Vagina (tissue), 2 donors: ENCODE data around the gene WFIKKN2. TPM values are rescaled to one million over a fixed set of nuclear protein-coding genes. Genes with fewer than 3 reads are reported as not detected.

Experiments used
- DNase-seq, 2 donors: peaks; one replicate each; pipeline ENCODE4 v3.0.0-alpha.2; 2017; ENCODE audit errors: extremely low spot score in 2 of 2
- H3K27ac ChIP-seq: fragments of 200-600 bp; sonication (generic); one replicate; pipeline ENCODE4 v1.5.1; 2019
- H3K27me3 ChIP-seq: fragments of 200-600 bp; sonication (generic); one replicate; pipeline ENCODE4 v1.5.1; 2019
- H3K36me3 ChIP-seq, 2 donors: fragments of 200-600 bp; sonication (generic); one replicate each; pipeline ENCODE4 v1.5.1; 2017 to 2019
- H3K4me1 ChIP-seq: fragments of 200-600 bp; sonication (generic); one replicate; pipeline ENCODE4 v1.5.1; 2019
- H3K4me3 ChIP-seq, 2 donors: fragments of 200-600 bp; sonication (generic); 1 replicate in 1 of 2; 2 replicates in 1 of 2; pipeline ENCODE4 v1.5.1; 2016 to 2019
- H3K9me3 ChIP-seq: fragments of 200-600 bp; sonication (generic); one replicate; pipeline ENCODE4 v1.5.1; 2019
- CTCF ChIP-seq, 3 experiments: fragments of 450-650 bp in 2 of 3; fragments of 200-600 bp in 1 of 3; sonication (generic) in 1 of 3; IDR thresholded peaks; one replicate each; pipeline ENCODE4 v1.5.1; 2017 to 2019; ENCODE audit warnings: antibody characterized with exemption in 3 of 3, mild to moderate bottlenecking in 2 of 3, moderate library complexity in 2 of 3
- POLR2A ChIP-seq, 2 donors: fragments of 450-650 bp; IDR thresholded peaks; one replicate each; pipeline ENCODE4 v1.6.1; 2017; ENCODE audit warnings: antibody characterized with exemption in 2 of 2, mild to moderate bottlenecking in 2 of 2, moderate library complexity in 2 of 2
- POLR2AphosphoS5 ChIP-seq, 2 donors: sonication (generic); formaldehyde crosslinking; IDR thresholded peaks; one replicate each; pipeline ENCODE4 v1.9.0; 2017; ENCODE audit warnings: antibody characterized with exemption in 2 of 2, mild to moderate bottlenecking in 2 of 2, low read depth in 1 of 2; ENCODE audit not compliant: insufficient read depth in 1 of 2
- intact Hi-C: fragments of 100-400 bp; cut with DNase I; formaldehyde crosslinking; loops from one replicate; pipeline ENCODE4 v1.15.1; 2023
- total RNA-seq: library from RNA; depleted of rRNA; stranded (reverse); fragments of >200 nt; gene quantifications from one replicate; pipeline ENCODE4 v1.2.3, GENCODE V29; 2016

Gene WFIKKN2
- total RNA-seq, 1 donor from 2014 or later: 0.49 TPM

- intact Hi-C loops: loop anchor here (10.0 kb wide), 1 partner anchor 361 kb away; no protein-coding TSS in a partner anchor
- peak; percentile 74 to 96 for DNase-seq
- H3K27ac ChIP-seq: no peak overlapping the region
- H3K4me1 ChIP-seq: no peaks in the 10 kb centered on the region
- no peak overlapping the region for H3K4me3 ChIP-seq
- no peaks in the 10 kb centered on the region for H3K36me3 ChIP-seq
- no peaks in the 10 kb centered on the region for H3K27me3 ChIP-seq
- no peaks in the 10 kb centered on the region for H3K9me3 ChIP-seq
- no peak for TF ChIP-seq POLR2A (IDR thresholded peaks at IDR 0.05)
- TF ChIP-seq CTCF (IDR thresholded peaks at IDR 0.05): no peak
- no peak for TF ChIP-seq POLR2AphosphoS5 (IDR thresholded peaks at IDR 0.05; ENCODE audit: insufficient read depth in 1 of 2, low read depth in 1 of 2)
These were observed 10.1 kb downstream of the WFIKKN2 start for GRCh38 chr17:50845240-50846147.

DNA sequence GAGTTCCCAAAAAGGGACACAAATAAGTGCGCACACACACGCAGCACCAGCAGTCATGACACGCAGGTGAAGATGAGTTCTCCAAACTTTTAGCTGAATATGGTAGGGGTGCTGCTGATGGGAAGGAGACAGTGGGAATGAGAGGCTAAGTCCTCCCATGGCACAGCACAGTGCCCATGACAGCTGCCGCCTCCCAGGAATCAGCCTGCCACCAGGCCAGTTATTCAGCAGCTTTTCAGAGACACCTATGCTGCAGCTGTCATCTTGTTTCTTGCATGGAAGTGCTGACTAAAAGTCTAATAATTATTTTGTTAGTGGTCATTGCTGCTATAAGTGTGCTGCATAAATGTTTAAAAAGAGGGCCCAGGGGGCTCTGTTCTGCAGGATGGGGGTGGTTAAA lies 12.2 kb downstream of the WFIKKN2 start:
- H3K4me3 ChIP-seq: no peak overlapping the region
- no peaks in the 10 kb centered on the region for H3K9me3 ChIP-seq
- no peak overlapping the region for H3K27ac ChIP-seq
- TF ChIP-seq POLR2AphosphoS5 (IDR thresholded peaks at IDR 0.05; ENCODE audit: insufficient read depth in 1 of 2, low read depth in 1 of 2) (no peak), POLR2A (IDR thresholded peaks at IDR 0.05) (no peak), CTCF (IDR thresholded peaks at IDR 0.05) (no peak)
- no peaks in the 10 kb centered on the region for H3K27me3 ChIP-seq
- no peaks in the 10 kb centered on the region for H3K36me3 ChIP-seq
- intact Hi-C loops: loop anchor here (10.0 kb wide), 1 partner anchor 363 kb away; no protein-coding TSS in a partner anchor
- H3K4me1 ChIP-seq: no peaks in the 10 kb centered on the region
- DNase-seq: peak in 1 of 2 donors; percentile 62

DNA sequence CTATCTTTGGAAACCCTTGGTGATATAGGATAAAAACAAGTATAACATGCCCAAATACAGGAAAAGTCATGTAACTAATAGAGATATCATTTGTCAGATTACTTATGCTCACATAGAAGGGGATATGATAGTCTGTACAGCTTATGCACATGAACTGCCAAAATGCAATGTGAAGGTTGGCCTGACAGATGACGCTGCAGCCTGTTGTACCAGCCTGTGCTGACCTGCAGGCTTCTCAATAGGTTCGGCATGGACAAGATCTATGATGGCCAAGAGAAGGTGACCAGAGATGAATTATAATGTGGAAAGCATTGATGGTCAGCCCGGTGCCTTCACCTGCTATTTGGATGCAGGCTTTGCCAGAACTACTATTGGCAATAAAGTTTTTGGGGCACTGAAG lies 12.7 kb downstream of the WFIKKN2 start:
- Histone ChIP-seq H3K4me1 (no peaks in the 10 kb centered on the region), H3K27me3 (no peaks in the 10 kb centered on the region), H3K9me3 (no peaks in the 10 kb centered on the region), H3K4me3 (no peak overlapping the region), H3K36me3 (no peaks in the 10 kb centered on the region), H3K27ac (no peak overlapping the region)
- intact Hi-C loops: loop anchor here (10.0 kb wide), 1 partner anchor 363 kb away; no protein-coding TSS in a partner anchor
- no peak for TF ChIP-seq CTCF (IDR thresholded peaks at IDR 0.05)
- peak in 1 of 2 donors; percentile 32 for DNase-seq

- intact Hi-C loops: loop anchor here (10.0 kb wide), 1 partner anchor 364 kb away; no protein-coding TSS in a partner anchor
These were observed 13.3 kb downstream of the WFIKKN2 start for GRCh38 chr17:50848711-50849110.

More at GRCh38 chr17:50848711-50849110, 13.3 kb downstream of the WFIKKN2 start:
- H3K4me3 ChIP-seq: no peak overlapping the region
- no peaks in the 10 kb centered on the region for H3K4me1 ChIP-seq
- no peak for TF ChIP-seq POLR2AphosphoS5 (IDR thresholded peaks at IDR 0.05; ENCODE audit: insufficient read depth in 1 of 2, low read depth in 1 of 2)
- TF ChIP-seq CTCF (IDR thresholded peaks at IDR 0.05): no peak
- TF ChIP-seq POLR2A (IDR thresholded peaks at IDR 0.05): no peak
- H3K36me3 ChIP-seq: no peaks in the 10 kb centered on the region
- H3K9me3 ChIP-seq: no peaks in the 10 kb centered on the region
- H3K27ac ChIP-seq: no peak overlapping the region
- H3K27me3 ChIP-seq: no peaks in the 10 kb centered on the region
- peak in 1 of 2 donors; percentile 34 for DNase-seq
